ENCODE measurements around the gene IDH2.

IDH2 gene

DNA sequence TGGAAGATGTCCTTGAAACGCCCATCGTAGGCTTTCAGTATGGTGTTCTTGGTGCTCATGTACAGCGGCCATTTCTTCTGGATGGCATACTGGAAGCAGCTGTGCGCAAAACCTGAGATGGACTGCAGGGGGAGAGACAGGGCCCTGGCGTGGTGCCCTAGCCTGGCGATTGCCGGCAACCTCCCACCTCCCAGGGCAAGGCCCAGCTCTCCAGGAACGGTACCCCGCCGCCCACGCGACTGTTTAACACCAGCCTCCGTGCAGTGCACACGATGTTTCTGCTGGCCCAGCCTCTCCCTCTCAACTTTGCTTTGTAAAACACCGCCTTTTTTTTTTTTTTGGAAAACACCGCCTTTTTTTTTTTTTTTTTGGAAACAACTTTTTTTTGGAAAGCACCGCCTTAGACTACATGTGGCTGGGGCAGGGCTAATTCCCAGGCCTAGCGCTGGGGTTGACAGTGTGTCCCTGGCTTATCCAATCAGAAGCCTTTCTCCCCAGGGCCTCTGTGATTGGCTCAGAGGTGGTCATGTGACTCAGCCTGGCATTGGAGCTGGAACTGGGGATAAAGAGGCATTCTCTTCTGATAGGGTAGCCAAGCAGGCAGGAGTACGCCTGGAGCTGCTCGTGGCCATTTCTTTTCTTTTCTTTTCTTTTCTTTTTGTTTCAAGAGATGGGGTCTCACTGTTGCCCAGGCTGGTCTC, 14.7 kb downstream of the IDH2 start:
- Mint-ChIP-seq H3K27ac (ENCODE audit: low read depth) (peak overlapping the region; percentile 81), H3K36me3 (ENCODE audit: insufficient read depth) (peaks cover 46% of the 10 kb centered on the region), H3K9me3 (no peaks in the 10 kb centered on the region), H3K27me3 (no peaks in the 10 kb centered on the region), H3K4me3 (no peak overlapping the region), H3K4me1 (peaks cover 24% of the 10 kb centered on the region)
- ATAC-seq (replicated peaks; ENCODE audit: extremely low read depth, poor library complexity, severe bottlenecking) (no peak), DNase-seq (ENCODE audit: low spot score in 2 of 2) (no peak)

DNA sequence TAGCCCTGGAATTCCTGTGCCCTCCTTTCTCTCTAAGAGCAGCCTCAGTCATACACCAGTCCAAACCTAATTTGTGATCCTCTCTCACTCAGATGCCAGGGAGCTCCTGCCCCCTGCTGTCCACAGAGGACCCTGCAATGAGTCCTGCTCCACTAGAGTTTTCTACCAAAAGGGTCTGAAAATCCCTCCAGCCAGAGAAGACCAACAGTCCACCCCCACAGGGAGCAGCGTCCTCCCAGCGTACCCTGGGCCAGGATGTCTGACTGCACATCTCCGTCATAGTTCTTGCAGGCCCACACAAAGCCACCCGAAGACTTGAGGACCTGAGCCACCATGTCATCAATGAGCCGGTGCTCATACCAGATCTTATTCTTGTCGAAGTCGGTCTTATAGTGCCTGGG, 15.4 kb downstream of the IDH2 start:
- Mint-ChIP-seq H3K4me3 (no peak overlapping the region), H3K4me1 (peaks cover 17% of the 10 kb centered on the region), H3K36me3 (ENCODE audit: insufficient read depth) (peaks cover 50% of the 10 kb centered on the region), H3K9me3 (no peaks in the 10 kb centered on the region), H3K27me3 (no peaks in the 10 kb centered on the region), H3K27ac (ENCODE audit: low read depth) (peak overlapping the region; percentile 72)
- DNase-seq (ENCODE audit: low spot score in 2 of 2) (no peak), ATAC-seq (replicated peaks; ENCODE audit: extremely low read depth, poor library complexity, severe bottlenecking) (no peak)

DNA sequence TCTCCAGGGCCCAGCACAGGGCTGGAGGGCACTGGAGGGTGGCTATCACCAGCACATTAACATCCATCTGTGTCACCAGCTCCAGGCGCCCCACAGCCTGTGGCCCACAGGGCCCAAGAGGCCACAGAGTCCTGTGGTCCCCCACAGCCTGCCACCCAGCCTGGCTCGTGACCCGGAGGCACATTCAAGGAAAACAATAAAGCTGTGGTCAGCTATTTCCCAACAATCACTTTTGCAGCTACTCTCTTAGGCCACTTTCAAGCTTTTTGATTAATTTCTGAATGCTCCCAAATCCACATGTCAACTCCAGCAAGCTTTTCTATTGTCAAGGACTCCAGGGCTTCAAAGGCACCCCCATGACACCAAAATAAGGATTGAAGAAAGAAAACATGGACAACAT, 16.7 kb downstream of the IDH2 start:
- Mint-ChIP-seq H3K27ac (ENCODE audit: low read depth) (peak overlapping the region; percentile 72), H3K4me3 (no peak overlapping the region), H3K27me3 (no peaks in the 10 kb centered on the region), H3K9me3 (no peaks in the 10 kb centered on the region), H3K4me1 (peaks cover 11% of the 10 kb centered on the region), H3K36me3 (ENCODE audit: insufficient read depth) (peaks cover 52% of the 10 kb centered on the region)
- ATAC-seq (replicated peaks; ENCODE audit: extremely low read depth, poor library complexity, severe bottlenecking) = no peak
- DNase-seq (ENCODE audit: low spot score in 2 of 2) = no peak

DNA sequence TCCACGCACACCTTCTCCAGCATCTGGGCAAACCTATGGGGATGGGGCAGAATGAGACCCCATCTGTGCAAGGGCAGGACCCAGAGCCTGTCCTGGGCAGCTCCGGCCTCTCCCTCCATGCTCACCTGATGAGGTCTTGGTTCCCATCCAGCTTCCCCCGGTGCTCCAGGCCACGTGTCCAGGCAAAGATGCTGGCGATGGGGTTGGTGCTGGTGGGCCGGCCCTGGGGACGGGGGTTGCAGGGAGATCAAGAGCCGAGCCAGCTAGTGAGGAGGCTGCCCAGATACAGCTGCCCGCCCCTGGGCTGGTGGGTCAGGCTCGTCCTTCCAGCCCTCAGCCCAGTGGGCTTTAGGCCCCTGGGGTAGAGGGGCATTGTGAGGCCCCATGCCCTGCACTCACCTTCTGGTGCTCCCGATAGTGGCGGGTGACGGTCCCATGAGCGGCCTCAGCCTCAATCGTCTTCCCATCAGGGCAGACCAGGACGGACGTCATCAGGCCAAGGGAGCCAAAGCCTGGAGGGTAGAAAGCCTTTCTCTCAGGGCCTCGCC, 17.3 kb downstream of the IDH2 start:
- no peak overlapping the region for H3K27ac Mint-ChIP-seq (ENCODE audit: low read depth)
- no peak overlapping the region for H3K4me3 Mint-ChIP-seq
- H3K36me3 Mint-ChIP-seq (ENCODE audit: insufficient read depth) = peaks cover 50% of the 10 kb centered on the region
- ATAC-seq (replicated peaks; ENCODE audit: extremely low read depth, poor library complexity, severe bottlenecking) (no peak), DNase-seq (ENCODE audit: low spot score in 2 of 2) (no peak)
- H3K9me3 Mint-ChIP-seq = no peaks in the 10 kb centered on the region
- H3K27me3 Mint-ChIP-seq = no peaks in the 10 kb centered on the region
- H3K4me1 Mint-ChIP-seq = peaks cover 14% of the 10 kb centered on the region

DNA sequence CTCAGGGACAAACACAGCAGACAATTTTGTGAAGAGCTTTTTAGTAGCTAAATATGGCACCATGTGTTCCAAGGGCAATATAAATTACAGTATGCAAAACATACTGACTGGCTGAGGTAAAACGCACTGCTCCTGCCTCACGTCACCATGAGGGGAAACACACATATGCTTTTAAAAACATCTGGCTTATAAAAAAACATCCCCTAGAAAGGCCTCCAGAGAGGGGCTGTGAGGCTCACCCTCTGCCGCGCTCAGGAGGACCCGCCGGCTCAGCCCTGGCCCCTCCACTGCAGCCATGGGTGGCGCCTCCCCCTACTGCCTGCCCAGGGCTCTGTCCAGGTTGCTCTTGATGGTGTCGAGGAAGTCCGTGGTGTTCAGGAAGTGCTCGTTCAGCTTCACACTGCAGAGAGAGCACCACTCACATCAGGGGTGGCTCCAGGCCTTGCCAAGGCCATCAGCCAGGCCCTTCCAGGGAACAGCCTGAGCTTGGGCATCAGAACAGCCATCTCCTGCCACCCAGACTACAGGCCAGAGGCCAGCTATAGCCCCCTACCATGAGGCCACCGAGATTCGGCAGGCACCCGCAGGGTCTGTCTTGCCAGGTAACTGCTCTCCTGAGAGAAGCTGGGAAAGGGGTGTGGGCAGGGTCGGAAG, 18.2 kb downstream of the IDH2 start:
- H3K9me3 Mint-ChIP-seq = no peaks in the 10 kb centered on the region
- H3K27ac Mint-ChIP-seq (ENCODE audit: low read depth) = peak overlapping the region; percentile 19
- no peaks in the 10 kb centered on the region for H3K27me3 Mint-ChIP-seq
- no peak for ATAC-seq (replicated peaks; ENCODE audit: extremely low read depth, poor library complexity, severe bottlenecking)
- peaks cover 14% of the 10 kb centered on the region for H3K4me1 Mint-ChIP-seq
- no peak overlapping the region for H3K4me3 Mint-ChIP-seq
- peaks cover 46% of the 10 kb centered on the region for H3K36me3 Mint-ChIP-seq (ENCODE audit: insufficient read depth)
- no peak for DNase-seq (ENCODE audit: low spot score in 2 of 2)

DNA sequence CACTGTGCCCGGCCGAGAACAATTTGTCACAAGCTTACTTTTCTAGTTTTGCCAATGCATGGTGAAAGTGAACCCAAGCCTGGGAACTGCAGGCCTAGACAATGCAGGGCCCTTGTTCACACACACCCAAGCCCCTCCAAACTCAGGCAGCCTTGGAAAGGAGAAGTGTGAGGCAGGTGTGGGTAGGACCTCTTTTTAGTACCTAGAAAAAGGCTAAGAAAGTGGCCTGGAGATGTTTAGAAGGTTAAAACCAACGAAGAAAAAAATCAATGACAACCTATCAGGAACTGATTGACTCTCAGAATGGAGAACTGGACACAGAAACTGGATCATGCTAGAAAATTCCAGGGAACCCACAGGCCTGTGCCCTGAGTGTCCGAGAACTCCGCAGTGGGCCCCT, 18.8 kb downstream of the IDH2 start:
- no peaks in the 10 kb centered on the region for H3K9me3 Mint-ChIP-seq
- DNase-seq (ENCODE audit: low spot score in 2 of 2) (no peak), ATAC-seq (replicated peaks; ENCODE audit: extremely low read depth, poor library complexity, severe bottlenecking) (no peak)
- no peaks in the 10 kb centered on the region for H3K27me3 Mint-ChIP-seq
- H3K36me3 Mint-ChIP-seq (ENCODE audit: insufficient read depth) = peaks cover 44% of the 10 kb centered on the region
- H3K4me1 Mint-ChIP-seq = peaks cover 14% of the 10 kb centered on the region
- no peak overlapping the region for H3K4me3 Mint-ChIP-seq
- no peak overlapping the region for H3K27ac Mint-ChIP-seq (ENCODE audit: low read depth)

DNA sequence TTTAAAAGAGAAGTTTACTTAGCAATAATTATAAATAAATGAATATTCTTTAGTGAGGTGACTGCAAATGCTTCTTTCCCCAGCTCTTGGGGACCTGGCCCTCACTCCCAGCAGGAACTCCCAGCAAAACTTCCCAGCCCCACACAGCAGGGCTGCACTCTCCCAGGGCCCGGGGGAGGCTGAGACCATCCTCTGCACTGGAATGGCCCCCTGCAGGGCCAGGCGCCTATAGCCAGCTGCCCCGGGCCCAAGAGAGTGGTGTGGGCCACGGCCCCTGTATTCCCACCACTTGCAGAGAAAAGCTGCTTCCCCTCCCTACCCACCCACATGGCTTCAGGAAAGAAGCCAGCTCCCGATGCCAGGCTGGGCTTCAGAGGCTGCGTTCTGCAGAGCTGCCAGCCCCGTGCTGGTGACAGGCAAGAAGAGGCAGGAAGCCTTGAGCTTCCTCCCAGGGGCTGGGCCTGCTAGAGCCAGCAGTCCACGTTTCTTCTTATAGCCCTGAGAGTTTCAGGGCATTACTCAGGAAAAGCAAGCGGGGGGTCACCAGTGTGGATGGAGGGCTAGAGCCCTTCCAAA, 20.0 kb downstream of the IDH2 start:
- DNase-seq (ENCODE audit: low spot score in 2 of 2) = no peak
- no peaks in the 10 kb centered on the region for H3K9me3 Mint-ChIP-seq
- H3K4me3 Mint-ChIP-seq = no peak overlapping the region
- ATAC-seq (replicated peaks; ENCODE audit: extremely low read depth, poor library complexity, severe bottlenecking) = no peak
- peaks cover 36% of the 10 kb centered on the region for H3K36me3 Mint-ChIP-seq (ENCODE audit: insufficient read depth)
- H3K27ac Mint-ChIP-seq (ENCODE audit: low read depth) = no peak overlapping the region
- H3K4me1 Mint-ChIP-seq = peaks cover 14% of the 10 kb centered on the region
- H3K27me3 Mint-ChIP-seq = no peaks in the 10 kb centered on the region

DNA sequence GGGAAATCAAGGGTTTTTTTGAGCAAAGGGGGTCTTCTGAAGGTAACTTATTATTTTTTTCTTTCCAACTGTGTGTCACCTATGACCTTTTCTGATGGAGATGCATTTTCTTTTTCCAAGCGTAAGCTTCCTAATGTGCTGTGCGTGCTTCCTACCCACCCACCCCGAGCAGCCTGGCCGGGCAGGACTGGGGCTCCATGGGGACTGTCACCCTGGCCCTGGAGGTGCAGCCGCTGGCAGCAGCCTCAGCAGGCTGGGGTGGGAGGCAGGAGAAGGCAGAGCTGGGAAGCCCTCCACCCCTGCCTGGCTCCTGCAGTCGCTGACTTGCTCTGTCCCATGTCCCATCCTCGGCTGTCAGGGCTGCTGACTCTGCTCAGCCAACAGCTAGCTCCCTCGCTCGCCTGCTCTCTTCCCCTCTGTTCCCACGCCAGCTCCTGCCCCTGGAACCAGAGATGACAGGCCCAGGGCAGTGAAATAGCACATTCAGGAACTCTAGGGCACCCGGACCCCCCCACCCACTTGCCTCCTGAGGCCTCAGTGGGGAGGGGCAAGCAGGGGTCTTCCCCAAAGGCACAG, 21.4 kb downstream of the IDH2 start:
- ATAC-seq (replicated peaks; ENCODE audit: extremely low read depth, poor library complexity, severe bottlenecking) (no peak), DNase-seq (ENCODE audit: low spot score in 2 of 2) (no peak)
- no peaks in the 10 kb centered on the region for H3K9me3 Mint-ChIP-seq
- peaks cover 5% of the 10 kb centered on the region for H3K4me1 Mint-ChIP-seq
- H3K4me3 Mint-ChIP-seq = no peak overlapping the region
- peak overlapping the region; percentile 76 for H3K27ac Mint-ChIP-seq (ENCODE audit: low read depth)
- H3K36me3 Mint-ChIP-seq (ENCODE audit: insufficient read depth) = peaks cover 25% of the 10 kb centered on the region
- no peaks in the 10 kb centered on the region for H3K27me3 Mint-ChIP-seq

DNA sequence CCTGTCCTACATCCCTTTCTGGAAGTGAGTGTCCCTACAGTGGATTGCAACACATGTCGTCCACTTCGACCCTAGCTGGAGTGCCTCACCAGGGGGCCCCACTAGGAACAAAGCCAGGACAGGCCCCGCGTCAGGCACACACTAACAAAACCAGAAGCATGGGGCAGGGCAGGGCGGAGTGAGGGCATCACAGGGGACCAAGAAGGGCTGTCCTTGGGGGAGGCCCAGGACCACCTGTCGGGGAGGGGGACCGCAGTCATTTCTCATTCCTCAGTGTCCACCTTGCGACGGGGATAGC, 21.9 kb downstream of the IDH2 start:
- Mint-ChIP-seq H3K36me3 (ENCODE audit: insufficient read depth) (peaks cover 21% of the 10 kb centered on the region), H3K9me3 (no peaks in the 10 kb centered on the region), H3K27ac (ENCODE audit: low read depth) (no peak overlapping the region), H3K4me3 (no peak overlapping the region), H3K4me1 (peaks cover 5% of the 10 kb centered on the region), H3K27me3 (no peaks in the 10 kb centered on the region)
- ATAC-seq (replicated peaks; ENCODE audit: extremely low read depth, poor library complexity, severe bottlenecking) = no peak
- DNase-seq (ENCODE audit: low spot score in 2 of 2) = no peak

DNA sequence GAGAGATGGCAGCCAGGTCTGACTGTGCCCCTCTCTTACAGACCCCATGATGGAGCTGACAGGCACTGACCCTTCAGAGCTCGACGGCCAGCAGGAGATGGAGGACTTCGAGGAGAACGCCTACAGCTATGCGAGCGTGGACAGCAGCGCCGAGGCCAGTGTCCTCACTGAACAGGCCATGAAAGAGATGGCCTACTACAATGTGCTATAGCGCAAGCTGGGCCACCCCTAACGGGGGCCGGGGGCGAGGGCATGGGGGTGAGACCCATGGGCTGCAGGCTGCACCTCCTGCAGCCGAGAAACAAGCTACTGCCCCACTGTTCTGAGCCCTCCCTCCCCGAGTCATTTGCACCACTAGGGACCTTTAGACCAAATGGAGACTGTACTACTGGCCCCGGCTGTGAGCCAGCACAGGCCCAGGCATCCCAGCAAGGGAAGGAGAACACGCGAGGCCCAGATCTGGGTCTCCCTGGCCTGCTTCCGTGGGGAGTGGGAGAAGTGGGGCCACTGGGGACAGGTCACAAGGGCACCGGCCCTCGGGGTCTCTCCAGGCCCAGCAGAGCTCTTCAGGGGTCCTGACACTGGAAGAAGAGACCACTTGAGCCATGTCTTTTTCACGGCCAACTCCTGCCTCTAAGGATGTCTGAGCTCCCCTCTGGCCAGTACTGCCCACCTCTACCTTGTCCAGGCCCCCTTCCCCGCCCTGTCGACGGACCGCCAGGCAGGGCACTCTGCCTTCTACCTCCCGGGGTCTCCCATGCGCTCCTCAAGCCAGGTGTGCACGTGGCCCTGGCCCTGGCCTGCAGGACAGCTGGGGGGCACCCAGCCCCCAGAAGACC, 22.4 kb downstream of the IDH2 start:
- H3K4me1 Mint-ChIP-seq = peaks cover 5% of the 10 kb centered on the region
- DNase-seq (ENCODE audit: low spot score in 2 of 2) (no peak), ATAC-seq (replicated peaks; ENCODE audit: extremely low read depth, poor library complexity, severe bottlenecking) (no peak)
- no peaks in the 10 kb centered on the region for H3K27me3 Mint-ChIP-seq
- no peaks in the 10 kb centered on the region for H3K9me3 Mint-ChIP-seq
- no peak overlapping the region for H3K27ac Mint-ChIP-seq (ENCODE audit: low read depth)
- peaks cover 21% of the 10 kb centered on the region for H3K36me3 Mint-ChIP-seq (ENCODE audit: insufficient read depth)
- no peak overlapping the region for H3K4me3 Mint-ChIP-seq

DNA sequence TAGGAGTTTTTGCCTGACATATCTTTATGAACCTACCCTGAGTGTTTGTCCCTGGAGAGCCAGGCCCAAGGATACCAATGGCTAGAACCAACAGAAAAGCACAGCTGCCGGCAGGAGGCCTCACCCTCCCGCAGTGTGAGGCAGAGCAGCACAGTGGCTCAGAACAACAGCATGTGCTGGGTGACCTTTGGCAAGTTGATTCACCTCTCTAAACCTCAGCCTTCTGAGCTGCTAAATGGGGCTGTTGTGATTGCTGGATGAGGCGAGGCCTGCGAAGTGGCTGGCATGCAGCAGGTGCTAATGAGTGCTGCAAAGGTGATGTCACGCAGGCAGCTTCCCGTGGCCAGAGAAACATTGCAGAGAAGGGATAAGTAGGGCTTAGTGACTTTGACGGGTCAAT, 23.3 kb downstream of the IDH2 start:
- DNase-seq (ENCODE audit: low spot score in 2 of 2) (no peak), ATAC-seq (replicated peaks; ENCODE audit: extremely low read depth, poor library complexity, severe bottlenecking) (no peak)
- Mint-ChIP-seq H3K4me3 (no peak overlapping the region), H3K27me3 (no peaks in the 10 kb centered on the region), H3K27ac (ENCODE audit: low read depth) (peak overlapping the region; percentile 19), H3K36me3 (ENCODE audit: insufficient read depth) (peaks cover 18% of the 10 kb centered on the region), H3K4me1 (peaks cover 5% of the 10 kb centered on the region), H3K9me3 (no peaks in the 10 kb centered on the region)

DNA sequence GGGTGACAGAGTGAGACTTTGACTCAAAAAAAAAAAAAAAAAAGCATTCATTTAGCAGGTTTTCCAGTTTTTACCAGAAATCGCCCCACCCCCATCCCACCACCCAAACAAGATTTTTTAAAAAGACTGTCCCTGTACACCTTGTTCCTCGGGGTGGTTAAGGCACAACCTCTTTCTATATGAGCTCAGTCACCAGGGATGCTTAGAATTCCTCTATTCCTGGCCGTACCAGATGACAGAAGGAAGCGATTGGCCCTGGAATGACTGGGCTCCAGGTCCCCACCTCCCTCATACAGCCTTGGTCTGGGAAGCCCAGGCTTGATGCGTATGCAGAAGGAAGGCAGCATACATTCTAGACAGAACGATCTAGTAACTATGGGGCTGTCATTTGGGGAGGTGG, 25.6 kb downstream of the IDH2 start:
- H3K4me3 Mint-ChIP-seq = no peak overlapping the region
- peaks cover 5% of the 10 kb centered on the region for H3K4me1 Mint-ChIP-seq
- no peaks in the 10 kb centered on the region for H3K27me3 Mint-ChIP-seq
- ATAC-seq (replicated peaks; ENCODE audit: extremely low read depth, poor library complexity, severe bottlenecking) = no peak
- DNase-seq (ENCODE audit: low spot score in 2 of 2) = no peak
- no peak overlapping the region for H3K27ac Mint-ChIP-seq (ENCODE audit: low read depth)
- peaks cover 4% of the 10 kb centered on the region for H3K36me3 Mint-ChIP-seq (ENCODE audit: insufficient read depth)
- H3K9me3 Mint-ChIP-seq = no peaks in the 10 kb centered on the region

All from central memory CD8-positive, alpha-beta T cell (primary cell).